ENCODE data around the gene MEF2A.
"Not testable (repeated sequence)": the region's sequence is repeated elsewhere in the genome, so short reads cannot be mapped to it uniquely, and the experiment has no call there.

The MEF2A gene

DNA sequence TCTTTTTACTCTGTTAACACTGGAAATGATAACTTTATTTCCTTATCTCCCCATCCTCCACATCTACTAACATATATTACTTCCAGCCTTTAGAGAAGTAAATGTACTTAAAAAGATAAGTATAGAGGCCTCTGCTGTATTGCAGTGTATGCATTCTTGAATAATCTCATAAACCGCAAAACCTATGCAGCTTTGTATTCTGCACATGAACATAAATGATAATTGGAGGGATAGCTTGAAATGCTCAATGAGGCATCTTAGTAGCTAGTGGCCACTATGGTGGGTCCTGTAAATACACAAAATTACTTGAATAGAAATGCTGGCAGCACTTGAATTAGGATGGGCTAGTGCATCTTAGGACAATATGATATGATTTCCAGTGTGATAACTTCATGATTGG, 90.4 kb downstream of the MEF2A start:
- no peak for DNase-seq

DNA sequence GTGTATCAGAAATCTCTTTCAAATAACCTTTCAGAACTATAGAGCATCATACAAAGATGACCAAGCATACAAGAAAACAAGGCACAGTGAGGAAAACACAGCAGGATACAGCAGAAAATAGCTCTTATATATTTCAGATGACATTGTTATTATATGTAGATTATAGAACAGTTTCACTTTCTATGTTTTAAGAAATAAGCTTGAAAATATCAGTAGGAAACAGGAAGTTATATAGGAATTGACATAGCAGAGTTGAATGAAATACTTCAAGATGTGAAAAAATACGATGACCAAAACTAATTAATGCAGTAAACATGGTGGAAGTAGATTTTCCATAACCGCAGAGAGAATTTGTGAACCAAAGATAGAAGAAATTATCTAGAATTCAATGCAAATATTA, 92.2 kb downstream of the MEF2A start:
- no peak for DNase-seq

DNA sequence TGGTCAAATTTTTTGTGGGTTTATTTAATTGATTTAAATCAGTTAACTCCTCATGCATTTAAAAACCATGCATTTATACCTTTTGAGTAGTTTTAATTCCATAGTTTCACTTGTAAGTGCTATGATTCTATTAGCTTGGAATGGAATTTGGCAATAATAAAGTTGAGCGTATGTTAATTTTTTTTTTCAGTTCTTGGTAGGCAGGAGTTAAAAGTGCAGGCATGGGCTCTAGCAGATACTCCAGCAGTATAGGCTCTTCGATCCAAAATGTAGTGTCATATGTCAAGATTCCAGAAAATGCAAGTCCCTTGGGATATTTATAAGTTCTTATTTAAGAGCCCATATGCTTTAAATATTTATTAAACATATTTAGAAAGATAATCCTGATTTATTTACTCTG, 97.1 kb downstream of the MEF2A start:
- no peak for DNase-seq

- not testable (repeated sequence) for DNase-seq
Measured at GRCh38 chr15:99666073-99666472, 100.3 kb downstream of the MEF2A start.

GRCh38 chr15:99668533-99669182, 102.9 kb downstream of the MEF2A start:
- no peak for DNase-seq

DNA sequence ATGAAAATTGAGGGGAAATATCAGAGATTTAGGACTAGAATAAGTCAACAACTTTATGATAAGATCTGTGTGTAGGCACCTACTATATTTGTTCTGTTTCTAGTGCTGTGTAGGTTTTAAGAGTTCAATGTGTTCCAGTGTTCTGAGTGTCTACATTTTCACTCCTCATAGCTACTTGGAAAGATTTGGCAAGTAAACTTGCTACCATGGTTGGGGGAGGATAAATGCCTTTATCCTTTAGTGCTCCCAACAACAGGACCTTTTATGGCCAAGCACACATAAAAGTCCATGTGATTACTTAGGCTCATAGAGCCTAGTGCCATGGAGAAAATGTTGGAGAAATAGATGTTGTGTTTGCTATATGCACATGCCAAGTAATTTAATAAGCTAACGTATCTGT, 103.5 kb downstream of the MEF2A start:
- no peak for DNase-seq

DNA sequence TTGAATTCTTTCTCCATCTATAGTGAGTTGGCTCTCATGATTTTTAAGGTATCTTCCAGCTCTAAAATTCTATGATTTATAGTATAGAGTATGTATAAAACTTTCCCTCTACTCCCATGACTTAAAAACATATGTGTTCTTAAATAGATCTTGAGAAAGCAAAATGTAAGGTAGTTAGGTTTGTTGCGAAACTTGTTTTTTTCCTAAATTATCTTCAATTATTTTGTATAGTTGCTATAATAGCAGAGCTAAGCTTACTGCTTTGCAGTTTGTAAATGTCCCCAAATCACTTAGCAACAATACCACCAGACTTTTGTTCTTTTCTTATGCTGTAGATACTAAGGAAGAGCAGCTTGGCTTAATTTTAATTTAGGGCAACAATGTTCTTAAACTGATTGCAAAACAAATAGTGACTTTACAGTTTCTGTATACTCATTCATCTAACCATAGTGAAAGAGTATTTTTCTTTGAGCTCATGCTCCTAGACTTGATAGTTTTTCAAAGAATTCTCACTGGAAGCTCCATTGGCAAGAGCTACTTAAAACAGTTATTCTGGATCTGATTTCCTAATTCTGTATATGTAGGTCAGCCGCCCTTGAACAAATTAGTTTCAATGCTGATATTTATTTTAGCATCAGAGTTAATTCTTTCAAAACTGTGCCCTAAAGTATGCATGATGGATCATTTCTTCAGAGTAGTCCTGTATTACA, 106.3 kb downstream of the MEF2A start:
- DNase-seq = no peak

DNA sequence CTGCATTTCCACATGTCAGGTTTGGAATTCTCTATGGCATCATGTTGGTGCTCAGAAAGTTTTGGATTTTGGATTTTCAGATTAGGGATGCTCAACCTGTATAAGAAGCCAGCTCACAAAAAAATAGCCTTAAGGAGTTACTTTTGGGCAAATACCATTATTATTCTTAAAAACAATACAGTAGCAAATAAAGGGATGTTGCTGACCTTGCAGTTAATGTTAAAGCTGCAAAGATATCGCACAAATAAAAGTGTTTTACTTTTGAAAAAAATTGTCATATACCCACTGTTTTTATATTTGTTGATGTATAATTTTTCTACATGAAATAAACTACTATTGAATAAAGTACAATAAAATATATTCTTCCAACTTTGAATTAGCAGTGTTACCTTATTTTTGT, 107.3 kb downstream of the MEF2A start:
- no peak for DNase-seq

GRCh38 chr15:99674279-99674678, 108.5 kb downstream of the MEF2A start:
- no peak for DNase-seq

DNA sequence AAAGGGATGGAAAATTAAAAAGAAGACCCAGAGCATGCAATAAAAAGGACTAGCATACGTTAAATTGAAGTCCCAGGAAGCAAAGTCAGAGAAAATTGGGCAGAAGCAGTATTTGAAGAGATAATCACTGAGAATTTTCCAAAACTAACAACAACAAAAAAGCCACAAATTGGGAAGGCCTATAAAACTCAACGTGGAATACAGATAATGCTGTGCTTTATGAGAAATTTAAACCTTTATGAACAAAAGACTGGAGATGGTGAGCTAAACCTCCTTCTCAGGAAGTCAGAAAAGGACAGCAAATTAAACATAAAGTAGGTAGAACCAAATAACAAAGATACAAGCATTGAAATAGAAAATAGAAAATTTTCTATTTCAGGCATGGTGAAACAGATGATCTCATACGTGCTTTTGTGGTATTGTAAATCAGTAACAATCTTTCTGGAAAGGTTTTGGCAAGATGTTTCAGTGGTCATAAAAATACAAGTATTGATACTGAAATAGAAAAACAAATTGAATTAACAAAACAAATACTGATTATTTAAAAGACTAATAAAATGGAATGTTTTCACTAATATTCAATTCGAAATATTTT, 111.9 kb downstream of the MEF2A start:
- no peak for DNase-seq

GRCh38 chr15:99680276-99680675, 114.5 kb downstream of the MEF2A start:
- no peak for DNase-seq

DNA sequence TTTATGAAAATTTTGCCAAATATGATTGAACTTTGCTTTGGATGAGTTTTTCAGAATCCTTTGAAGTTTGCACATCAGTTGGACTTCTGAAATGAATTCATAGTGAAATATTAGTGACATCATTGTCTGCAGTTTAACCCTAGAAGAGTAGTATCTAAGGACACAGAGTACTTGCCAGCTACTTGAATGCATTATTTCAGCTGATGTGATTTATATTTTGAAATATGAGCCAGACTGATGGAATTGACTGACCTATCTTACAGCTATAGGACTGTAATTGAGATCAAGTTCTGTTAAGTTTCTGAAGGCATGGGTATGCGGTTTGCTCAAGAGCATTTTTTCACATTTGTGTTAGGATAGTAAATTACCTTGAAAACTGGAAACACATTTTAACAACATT, 116.2 kb downstream of the MEF2A start:
- no peak for DNase-seq

- DNase-seq = no peak
Measured at GRCh38 chr15:99682455-99682854, 116.7 kb downstream of the MEF2A start.

DNA sequence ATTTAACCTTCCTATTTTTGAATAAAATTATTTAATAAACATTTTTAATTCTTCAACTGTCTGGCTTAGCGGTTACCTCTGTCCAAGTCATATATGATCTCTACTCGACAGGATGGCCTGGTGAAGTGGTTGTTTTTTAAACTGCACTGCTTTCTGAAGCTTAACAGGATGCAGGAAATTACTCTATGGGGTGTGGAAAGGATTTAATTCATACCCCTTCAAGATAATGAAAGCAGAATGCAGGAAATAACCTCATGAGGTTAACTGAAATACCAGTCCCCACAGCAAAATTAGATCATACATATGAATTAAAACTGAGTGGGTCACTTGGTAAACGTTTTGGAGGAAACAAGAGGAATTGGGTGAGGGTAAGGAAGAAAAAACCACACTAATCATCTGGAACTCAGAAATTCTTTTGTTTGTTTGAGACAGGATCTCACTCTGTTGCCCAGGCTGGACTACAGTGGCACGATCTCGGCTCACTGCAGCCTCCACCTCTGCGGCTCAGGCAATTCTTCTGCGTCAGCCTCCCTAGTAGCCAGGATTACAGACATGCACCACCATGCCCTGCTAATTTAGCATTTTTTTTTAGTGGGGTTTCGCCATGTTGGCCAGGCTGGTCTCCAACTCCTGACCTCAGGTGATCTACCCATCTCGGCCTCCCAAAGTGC, 117.4 kb downstream of the MEF2A start:
- no peak for DNase-seq

- no peak for DNase-seq
Measured at GRCh38 chr15:99686290-99686689, 120.5 kb downstream of the MEF2A start.

- no peak for DNase-seq
Measured at GRCh38 chr15:99692825-99693224, 127.0 kb downstream of the MEF2A start.

GRCh38 chr15:99696096-99696495, 130.3 kb downstream of the MEF2A start:
- no peak for DNase-seq

- DNase-seq = no peak
Measured at GRCh38 chr15:99702895-99703602, 137.3 kb downstream of the MEF2A start.

DNA sequence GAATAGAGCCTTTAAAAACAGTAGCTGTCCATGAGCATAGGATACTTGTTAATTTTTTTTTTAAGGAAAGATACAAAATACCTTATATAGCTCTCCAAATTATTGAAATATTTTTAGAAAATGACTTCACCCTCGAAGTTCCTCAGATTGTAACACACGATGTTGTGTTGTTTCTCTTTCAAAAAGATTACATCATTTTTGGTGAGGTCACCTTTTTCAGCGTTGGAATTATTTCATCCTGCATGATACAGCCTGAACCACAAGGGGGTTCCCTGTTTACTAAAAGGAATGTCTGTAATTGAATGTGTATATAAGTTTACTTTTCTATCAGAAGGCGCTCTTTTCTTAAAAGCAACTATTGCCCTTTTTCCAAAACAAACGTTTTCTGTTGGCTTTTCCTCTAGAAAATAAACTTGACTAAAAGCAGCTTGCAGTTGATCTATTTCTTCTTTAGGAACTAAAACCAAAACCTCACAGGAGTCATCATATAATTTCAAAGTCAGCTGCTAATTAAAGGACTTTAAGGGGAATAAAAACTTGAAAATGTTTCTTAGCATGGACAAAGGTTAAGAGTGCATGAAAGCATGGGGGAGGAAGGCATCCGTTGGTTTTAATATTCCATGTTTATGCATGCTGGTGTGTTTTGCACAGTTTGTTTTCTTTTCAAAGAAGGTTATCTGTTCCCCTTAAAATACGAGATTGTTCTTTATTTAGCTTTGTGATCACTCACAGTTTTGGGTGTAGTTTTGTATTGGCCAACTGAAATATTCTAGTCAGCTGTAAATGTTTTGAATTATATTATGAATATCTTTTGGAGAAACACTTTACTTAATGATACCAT, 138.0 kb downstream of the MEF2A start:
- DNase-seq = no peak

DNA sequence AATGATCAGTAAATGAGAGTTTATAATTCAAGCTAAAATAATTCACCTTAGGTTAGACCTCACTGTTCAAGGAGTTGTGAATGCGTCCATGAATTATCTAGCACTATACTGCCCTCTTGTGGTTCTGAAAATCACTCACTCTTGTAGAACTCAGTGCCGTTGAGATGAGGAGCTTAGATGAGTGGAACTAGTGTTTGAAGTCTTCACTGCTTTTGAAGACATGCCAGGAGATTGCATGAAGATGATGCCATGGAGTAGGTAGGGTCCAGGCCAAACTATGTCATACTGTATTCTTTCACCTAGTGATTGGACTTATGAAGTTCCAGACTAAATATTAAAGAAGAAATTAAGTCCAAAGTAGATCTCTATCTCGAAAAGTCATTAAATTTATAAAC, 138.7 kb downstream of the MEF2A start:
- no peak for DNase-seq

- DNase-seq = peak; percentile 29
Measured at GRCh38 chr15:99706557-99707303, 140.9 kb downstream of the MEF2A start.
